H9 (cell line): Measurements from ENCODE around the gene SLFN5. TPM values are rescaled to one million over a fixed set of nuclear protein-coding genes. Genes with fewer than 3 reads are reported as not detected.

Experiments
- DNase-seq: peaks from one replicate; pipeline ENCODE4 v3.0.0-alpha.2; 2017
- H2AFZ ChIP-seq: one replicate; pipeline ENCODE4 v1.6.1; 2013; ENCODE audit warnings: mild to moderate bottlenecking, low read length, control low read depth, moderate library complexity
- H2AK5ac ChIP-seq: 2 replicates; pipeline ENCODE4 v1.6.1; 2013; ENCODE audit warnings: low read length, control low read depth, mixed read lengths; ENCODE audit not compliant: insufficient read length
- H2BK120ac ChIP-seq: one replicate; pipeline ENCODE4 v1.6.1; 2013; ENCODE audit warnings: low read depth, mild to moderate bottlenecking, low read length, control low read depth, inconsistent platforms; ENCODE audit not compliant: poor library complexity, severe bottlenecking
- H2BK12ac ChIP-seq: 2 replicates; pipeline ENCODE4 v1.6.1; 2013; ENCODE audit warnings: low read length, control low read depth, mixed read lengths, low read depth; ENCODE audit not compliant: insufficient read length
- H2BK15ac ChIP-seq: 2 replicates; pipeline ENCODE4 v1.6.1; 2013; ENCODE audit warnings: low read depth, low read length, control low read depth
- H2BK20ac ChIP-seq: one replicate; pipeline ENCODE4 v1.6.1; 2013; ENCODE audit warnings: low read depth, mild to moderate bottlenecking, low read length, control low read depth, inconsistent platforms; ENCODE audit not compliant: poor library complexity, severe bottlenecking
- H2BK5ac ChIP-seq: 2 replicates; pipeline ENCODE4 v1.6.1; 2013; ENCODE audit warnings: low read length, control low read depth, mixed read lengths; ENCODE audit not compliant: insufficient read length
- H3K14ac ChIP-seq: 2 replicates; pipeline ENCODE4 v1.6.1; 2013; ENCODE audit warnings: low read length, control low read depth; ENCODE audit not compliant: insufficient read depth
- H3K18ac ChIP-seq: 2 replicates; pipeline ENCODE4 v1.6.1; 2013; ENCODE audit warnings: low read depth, mild to moderate bottlenecking, mixed read lengths, low read length, control low read depth; ENCODE audit not compliant: insufficient read length
- H3K23ac ChIP-seq: 2 replicates; pipeline ENCODE4 v1.6.1; 2013; ENCODE audit warnings: low read length, control low read depth, mixed read lengths, low read depth; ENCODE audit not compliant: insufficient read length
- H3K23me2 ChIP-seq: 2 replicates; pipeline ENCODE4 v1.6.1; 2013; ENCODE audit warnings: low read depth, mild to moderate bottlenecking, mixed read lengths, low read length, control low read depth; ENCODE audit not compliant: insufficient read length, poor library complexity, severe bottlenecking
- H3K27ac ChIP-seq: 2 replicates; pipeline ENCODE4 v1.5.1; 2013; ENCODE audit warnings: low read length, control low read depth, mixed read lengths, low read depth; ENCODE audit not compliant: insufficient read length
- H3K27me3 ChIP-seq: 2 replicates; pipeline ENCODE4 v1.6.1; 2013; ENCODE audit warnings: low read length, control low read depth, inconsistent platforms; ENCODE audit not compliant: insufficient read depth
- H3K4ac ChIP-seq: 2 replicates; pipeline ENCODE4 v1.6.1; 2013; ENCODE audit warnings: low read depth, mild to moderate bottlenecking, control low read depth, inconsistent platforms, low read length, moderate library complexity
- H3K4me1 ChIP-seq: 2 replicates; pipeline ENCODE4 v1.6.1; 2013; ENCODE audit warnings: low read length, control low read depth, inconsistent platforms; ENCODE audit not compliant: insufficient read depth
- H3K4me2 ChIP-seq: 2 replicates; pipeline ENCODE4 v1.6.1; 2013; ENCODE audit warnings: low read length, control low read depth, mixed read lengths; ENCODE audit not compliant: insufficient read length, insufficient read depth
- H3K56ac ChIP-seq: 2 replicates; pipeline ENCODE4 v1.6.1; 2013; ENCODE audit warnings: low read depth, mild to moderate bottlenecking, mixed read lengths, low read length, control low read depth; ENCODE audit not compliant: insufficient read length
- H3K79me1 ChIP-seq: 2 replicates; pipeline ENCODE4 v1.6.1; 2013; ENCODE audit warnings: low read depth, mild to moderate bottlenecking, moderate library complexity, low read length, control low read depth, inconsistent platforms; ENCODE audit not compliant: insufficient read depth, poor library complexity, severe bottlenecking
- H3K79me2 ChIP-seq: 2 replicates; pipeline ENCODE4 v1.6.1; 2013; ENCODE audit warnings: low read length, control low read depth, inconsistent platforms; ENCODE audit not compliant: insufficient read depth
- H3K9ac ChIP-seq: 2 replicates; pipeline ENCODE4 v1.6.1; 2013; ENCODE audit warnings: low read length, control low read depth, mixed read lengths; ENCODE audit not compliant: insufficient read length; ENCODE audit errors: extremely low read depth
- H3K9me3 ChIP-seq: one replicate; pipeline ENCODE4 v1.6.1; 2013; ENCODE audit warnings: low read depth, low read length, inconsistent platforms; ENCODE audit not compliant: control insufficient read depth
- H3T11ph ChIP-seq: one replicate; pipeline ENCODE4 v1.6.1; 2013; ENCODE audit warnings: mild to moderate bottlenecking, low read length, control low read depth, inconsistent platforms
- H4K20me1 ChIP-seq: one replicate; pipeline ENCODE4 v1.6.1; 2013; ENCODE audit not compliant: control insufficient read depth, insufficient read length, insufficient read depth
- H4K5ac ChIP-seq: 2 replicates; pipeline ENCODE4 v1.6.1; 2013; ENCODE audit warnings: low read depth, mild to moderate bottlenecking, mixed read lengths, low read length, control low read depth; ENCODE audit not compliant: insufficient read length
- H4K8ac ChIP-seq: replicated peaks from 2 replicates; pipeline ENCODE4 v1.6.1; 2013; ENCODE audit warnings: low read length, control low read depth, mixed read lengths, low read depth; ENCODE audit not compliant: insufficient read length
- H4K91ac ChIP-seq: 2 replicates; pipeline ENCODE4 v1.6.1; 2013; ENCODE audit warnings: low read depth, mild to moderate bottlenecking, moderate library complexity, mixed read lengths, low read length, control low read depth; ENCODE audit not compliant: insufficient read length
- H3K27ac Mint-ChIP-seq, 3 experiments: 2 replicates in 2 of 3; 3 replicates in 1 of 3; pipeline ENCODE4 v1.8.0; 2020 to 2021; ENCODE audit warnings: mixed read lengths in 3 of 3, mild to moderate bottlenecking in 1 of 3, moderate library complexity in 1 of 3
- H3K27me3 Mint-ChIP-seq: 2 replicates; pipeline ENCODE4 v1.8.0; 2021; ENCODE audit warnings: low read depth, mild to moderate bottlenecking, moderate library complexity, mixed read lengths
- H3K36me3 Mint-ChIP-seq, 3 experiments: 2 replicates in 2 of 3; 3 replicates in 1 of 3; pipeline ENCODE4 v1.8.0; 2020 to 2021; ENCODE audit warnings: low read depth in 3 of 3, mixed read lengths in 3 of 3; ENCODE audit not compliant: insufficient read depth in 1 of 3
- H3K4me1 Mint-ChIP-seq, 2 experiments: 2 replicates each; pipeline ENCODE4 v1.8.0; 2020; ENCODE audit warnings: mixed read lengths in 2 of 2
- H3K4me3 Mint-ChIP-seq, 2 experiments: 2 replicates in 1 of 2; 3 replicates in 1 of 2; pipeline ENCODE4 v1.8.0; 2020 to 2021; ENCODE audit warnings: mild to moderate bottlenecking in 2 of 2, mixed read lengths in 2 of 2, moderate library complexity in 1 of 2
- H3K9me3 Mint-ChIP-seq, 2 experiments: 2 replicates in 1 of 2; 3 replicates in 1 of 2; pipeline ENCODE4 v1.8.0; 2020; ENCODE audit warnings: mild to moderate bottlenecking in 2 of 2, mixed read lengths in 2 of 2, moderate library complexity in 1 of 2
- CTCF ChIP-seq: fragments of 200-600 bp; sonication (generic); conservative IDR thresholded peaks from 3 replicates; pipeline ENCODE4 v1.8.0; 2021; ENCODE audit warnings: antibody characterized with exemption, mild to moderate bottlenecking
- WGBS: extraction: QIAGEN DNeasy Blood & Tissue Kit; methylation state at CpG from one replicate; pipeline ENCODE4 v1.1.7; 2013; ENCODE audit warnings: missing lambda C conversion rate, low lambda C conversion rate, mixed read lengths; ENCODE audit not compliant: insufficient read length; ENCODE audit errors: extremely low coverage; 5-methylcytosine and 5-hydroxymethylcytosine counted together
- total RNA-seq: library from RNA; stranded (reverse); gene quantifications from 2 replicates; pipeline ENCODE4 v1.2.1, GENCODE V29; 2021

The SLFN5 gene
- total RNA-seq, 1 experiment from 2014 or later: 2.9 TPM

GRCh38 chr17:35265071-35265470 is 22.2 kb downstream of the SLFN5 start:
- Histone ChIP-seq H2BK15ac (no peak overlapping the region), H3K9ac (no peak overlapping the region), H3K4me1 (no peaks in the 10 kb centered on the region), H2AK5ac (no peak overlapping the region), H2BK20ac (no peak overlapping the region), H3K56ac (no peak overlapping the region), H4K5ac (no peak overlapping the region), H4K91ac (no peak overlapping the region), H3K27ac (no peak overlapping the region), H2BK12ac (no peak overlapping the region), H3K14ac (no peak overlapping the region), H2BK5ac (no peak overlapping the region), H2AFZ (no peak overlapping the region), H3T11ph (no peak overlapping the region), H3K79me2 (no peaks in the 10 kb centered on the region), H3K23ac (no peak overlapping the region), H3K18ac (no peak overlapping the region), H4K8ac (no peak overlapping the region), H3K79me1 (no peaks in the 10 kb centered on the region), H3K23me2 (no peaks in the 10 kb centered on the region), H2BK120ac (no peak overlapping the region), H3K27me3 (no peaks in the 10 kb centered on the region), H3K4ac (no peak overlapping the region), H3K9me3 (no peaks in the 10 kb centered on the region), H4K20me1 (no peaks in the 10 kb centered on the region), H3K4me2 (no peak overlapping the region)
- DNase-seq: no peak
- H3K27ac Mint-ChIP-seq: no peak overlapping the region
- WGBS: no CpG with 5 or more reads among the region's 5 CpGs
- H3K4me1 Mint-ChIP-seq: no peaks in the 10 kb centered on the region
- no peak overlapping the region for H3K4me3 Mint-ChIP-seq
- H3K9me3 Mint-ChIP-seq: no peaks in the 10 kb centered on the region
- H3K27me3 Mint-ChIP-seq: no peaks in the 10 kb centered on the region
- H3K36me3 Mint-ChIP-seq: no peaks in the 10 kb centered on the region; a peak in 1 of 7 replicates
- no peak for TF ChIP-seq CTCF
